NCI-H1930 (cell line): Measurements from ENCODE around the gene EVI5L.

Experiments
- DNase-seq, 2 experiments: peaks; one replicate each; lab custom pipeline; 2025; lab: John Stamatoyannopoulos, UW

Gene EVI5L

GRCh38 chr19:7817801-7818200, 12.2 kb upstream of the EVI5L start:
- DNase-seq = no peak

GRCh38 chr19:7818806-7819205, 11.2 kb upstream of the EVI5L start:
- no peak for DNase-seq

- no peak for DNase-seq
Measured at GRCh38 chr19:7819337-7819736, 10.7 kb upstream of the EVI5L start.

GRCh38 chr19:7820588-7820987, 9.4 kb upstream of the EVI5L start:
- DNase-seq = no peak

GRCh38 chr19:7822910-7823515, 7.0 kb upstream of the EVI5L start:
- DNase-seq = no peak

- no peak for DNase-seq
Measured at GRCh38 chr19:7823686-7824301, 6.2 kb upstream of the EVI5L start.

GRCh38 chr19:7829166-7829520, 875 bp upstream of the EVI5L start:
- no peak for DNase-seq

GRCh38 chr19:7830272-7830771, 304 bp downstream of the EVI5L start:
- no peak for DNase-seq

GRCh38 chr19:7830823-7831222, 805 bp downstream of the EVI5L start:
- DNase-seq = no peak

- DNase-seq = no peak
Measured at GRCh38 chr19:7831452-7831851, 1.4 kb downstream of the EVI5L start.

- no peak for DNase-seq
Measured at GRCh38 chr19:7832009-7832408, 2.0 kb downstream of the EVI5L start.

GRCh38 chr19:7832781-7833180, 2.8 kb downstream of the EVI5L start:
- DNase-seq = no peak

GRCh38 chr19:7833225-7834099, 3.4 kb downstream of the EVI5L start:
- no peak for DNase-seq

GRCh38 chr19:7839476-7839875, 9.5 kb downstream of the EVI5L start:
- DNase-seq = no peak

- DNase-seq = no peak
Measured at GRCh38 chr19:7840629-7841028, 10.6 kb downstream of the EVI5L start.

GRCh38 chr19:7841751-7842660, 12.0 kb downstream of the EVI5L start:
- no peak for DNase-seq

- no peak for DNase-seq
Measured at GRCh38 chr19:7842661-7843294, 12.8 kb downstream of the EVI5L start.

GRCh38 chr19:7843521-7843920, 13.5 kb downstream of the EVI5L start:
- DNase-seq = no peak

GRCh38 chr19:7844405-7844804, 14.4 kb downstream of the EVI5L start:
- DNase-seq = no peak

GRCh38 chr19:7844951-7845350, 14.9 kb downstream of the EVI5L start:
- DNase-seq = no peak

- DNase-seq = no peak
Measured at GRCh38 chr19:7845390-7846154, 15.6 kb downstream of the EVI5L start.
